Bronchial epithelial cell (primary cell): ENCODE measurements around the gene UBASH3B. TPM values are rescaled to one million over a fixed set of nuclear protein-coding genes. Genes with fewer than 3 reads are reported as not detected.
A peak's percentile ranks its signal among the peaks of the same experiment; 100 is the strongest.

ENCODE experiments used
- DNase-seq: peaks from one replicate; pipeline ENCODE4 v3.0.0-alpha.2; 2010; ENCODE audit warnings: low read depth
- FAIRE-seq: peaks from 2 replicates; lab custom pipeline; 2011; peaks lifted over from hg19 to GRCh38; lab: Jason Lieb, UNC
- H3K27me3 ChIP-seq: 2 replicates; pipeline ENCODE4 v1.5.1; 2011; ENCODE audit warnings: low read length; ENCODE audit not compliant: control insufficient read depth, insufficient read depth
- H3K36me3 ChIP-seq: 2 replicates; pipeline ENCODE4 v1.5.1; 2011; ENCODE audit warnings: low read length; ENCODE audit not compliant: control insufficient read depth, insufficient read depth
- H3K4me3 ChIP-seq: 2 replicates; pipeline ENCODE4 v1.5.1; 2011; ENCODE audit warnings: mild to moderate bottlenecking, low read depth, low read length, control low read depth
- total RNA-seq: library from RNA; depleted of rRNA; stranded (reverse); fragments of >200 nt; gene quantifications from 2 replicates; pipeline ENCODE4 v1.2.1, GENCODE V29; 2014
- TF ChIP-seq, protein P1 (sequence below): IDR thresholded peaks from 2 replicates; pipeline ENCODE4 v1.5.1; 2011; ENCODE audit warnings: mild to moderate bottlenecking, moderate library complexity, low read length, control low read depth, inconsistent platforms; ENCODE audit not compliant: insufficient read depth, severe bottlenecking

Gene UBASH3B
- total RNA-seq, 1 donor from 2014 or later, result 10.0 TPM

DNA sequence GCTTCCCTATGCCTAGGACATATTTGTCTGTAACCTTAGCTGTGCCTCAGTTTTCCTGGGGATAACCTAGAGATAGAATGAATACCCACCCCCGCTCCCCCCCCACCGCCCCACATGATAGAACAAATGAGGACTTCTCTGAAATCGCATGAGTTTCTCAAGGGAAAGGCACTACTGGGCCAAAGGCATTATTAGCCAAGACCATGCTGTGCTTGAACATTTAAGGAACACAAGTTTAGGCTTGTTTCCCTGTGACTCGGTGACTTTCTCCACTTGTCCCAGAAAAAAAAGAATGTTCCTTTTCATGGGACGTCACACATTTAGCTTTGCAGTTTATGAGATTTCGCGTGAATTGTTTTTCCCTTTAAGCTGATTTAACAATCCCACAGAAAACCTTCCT, 131.4 kb downstream of the UBASH3B start:
- FAIRE-seq (no peak), DNase-seq (peak; percentile 57)
- Histone ChIP-seq H3K27me3 (no peaks in the 10 kb centered on the region), H3K4me3 (no peak overlapping the region), H3K36me3 (no peaks in the 10 kb centered on the region)
- TF ChIP-seq, protein P1, sequence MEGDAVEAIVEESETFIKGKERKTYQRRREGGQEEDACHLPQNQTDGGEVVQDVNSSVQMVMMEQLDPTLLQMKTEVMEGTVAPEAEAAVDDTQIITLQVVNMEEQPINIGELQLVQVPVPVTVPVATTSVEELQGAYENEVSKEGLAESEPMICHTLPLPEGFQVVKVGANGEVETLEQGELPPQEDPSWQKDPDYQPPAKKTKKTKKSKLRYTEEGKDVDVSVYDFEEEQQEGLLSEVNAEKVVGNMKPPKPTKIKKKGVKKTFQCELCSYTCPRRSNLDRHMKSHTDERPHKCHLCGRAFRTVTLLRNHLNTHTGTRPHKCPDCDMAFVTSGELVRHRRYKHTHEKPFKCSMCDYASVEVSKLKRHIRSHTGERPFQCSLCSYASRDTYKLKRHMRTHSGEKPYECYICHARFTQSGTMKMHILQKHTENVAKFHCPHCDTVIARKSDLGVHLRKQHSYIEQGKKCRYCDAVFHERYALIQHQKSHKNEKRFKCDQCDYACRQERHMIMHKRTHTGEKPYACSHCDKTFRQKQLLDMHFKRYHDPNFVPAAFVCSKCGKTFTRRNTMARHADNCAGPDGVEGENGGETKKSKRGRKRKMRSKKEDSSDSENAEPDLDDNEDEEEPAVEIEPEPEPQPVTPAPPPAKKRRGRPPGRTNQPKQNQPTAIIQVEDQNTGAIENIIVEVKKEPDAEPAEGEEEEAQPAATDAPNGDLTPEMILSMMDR, result no peak

DNA sequence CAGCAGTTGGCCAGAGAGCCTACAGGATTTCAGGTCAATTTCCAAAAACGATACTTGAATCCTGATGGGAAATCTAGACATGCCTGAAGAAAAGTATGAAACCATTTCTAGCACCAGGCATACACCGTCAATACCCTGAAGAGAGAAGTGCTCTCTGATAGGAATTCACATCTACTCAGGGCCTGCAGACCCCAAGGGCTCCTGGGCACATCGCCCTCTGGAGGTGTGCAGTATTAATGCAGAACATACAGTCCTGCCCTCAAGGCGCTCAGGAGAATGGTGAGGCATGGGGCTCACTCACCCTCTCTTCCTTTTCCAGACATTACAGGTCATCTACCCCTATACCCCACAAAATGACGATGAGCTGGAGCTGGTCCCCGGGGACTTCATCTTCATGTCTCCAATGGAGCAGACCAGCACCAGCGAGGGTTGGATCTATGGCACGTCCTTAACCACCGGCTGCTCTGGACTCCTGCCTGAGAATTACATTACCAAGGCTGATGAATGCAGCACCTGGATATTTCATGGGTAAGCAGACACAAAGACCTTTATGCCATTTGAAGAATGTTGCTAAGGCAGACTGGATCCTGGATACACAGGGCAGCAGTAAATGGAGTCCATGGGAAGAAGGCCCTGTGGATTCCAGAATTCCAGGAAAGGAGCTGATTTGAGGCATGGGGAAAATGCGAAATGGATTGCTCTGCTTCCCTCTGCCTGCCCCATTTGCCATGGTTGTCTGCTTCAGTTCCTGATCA, 133.4 kb downstream of the UBASH3B start:
- no peak overlapping the region for H3K4me3 ChIP-seq
- FAIRE-seq, result no peak
- no peaks in the 10 kb centered on the region for H3K36me3 ChIP-seq
- DNase-seq, result no peak
- no peaks in the 10 kb centered on the region for H3K27me3 ChIP-seq
- TF ChIP-seq, protein P1, result peak; percentile 15

DNA sequence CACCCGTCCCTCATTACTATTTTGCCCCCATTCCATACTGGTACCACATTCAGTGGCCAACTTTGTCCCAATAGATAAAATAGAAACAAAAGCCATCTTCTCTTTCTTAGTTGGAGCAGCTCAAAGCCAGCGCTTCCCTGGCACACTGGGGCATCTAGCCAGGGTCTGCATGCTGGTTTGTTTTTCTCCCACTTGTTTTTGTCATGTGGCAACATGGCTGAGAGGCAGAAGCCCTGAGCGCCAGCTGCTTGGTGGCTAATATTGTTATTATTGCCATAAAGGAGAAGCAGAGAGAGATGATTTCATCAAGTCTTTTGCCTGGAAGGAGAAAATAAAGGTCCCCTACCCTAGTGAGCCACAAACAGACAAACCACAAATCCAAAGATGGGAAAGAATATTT, 134.4 kb downstream of the UBASH3B start:
- FAIRE-seq (no peak), DNase-seq (no peak)
- no peak overlapping the region for H3K4me3 ChIP-seq
- no peaks in the 10 kb centered on the region for H3K27me3 ChIP-seq
- TF ChIP-seq, protein P1, result no peak
- no peaks in the 10 kb centered on the region for H3K36me3 ChIP-seq

DNA sequence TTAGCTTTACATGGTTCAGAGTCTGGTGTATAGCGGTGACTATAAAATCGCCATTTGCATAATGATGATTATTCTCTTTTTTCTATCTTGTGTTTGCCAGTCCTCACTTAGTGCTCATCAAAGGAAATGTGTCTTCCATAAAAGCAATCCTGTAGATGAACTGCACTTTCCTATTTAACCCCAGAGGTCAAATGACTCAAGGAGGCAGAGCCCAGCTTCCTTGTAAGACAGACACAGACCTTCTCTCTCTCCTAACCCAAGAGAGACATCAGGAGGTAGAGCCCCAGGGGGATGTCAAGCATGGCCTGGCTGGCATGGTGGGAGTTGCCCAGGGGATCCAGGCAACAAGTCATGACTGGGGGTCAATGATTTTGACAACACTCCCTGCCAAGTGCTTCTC, 135.9 kb downstream of the UBASH3B start:
- Histone ChIP-seq H3K27me3 (no peaks in the 10 kb centered on the region), H3K4me3 (no peak overlapping the region), H3K36me3 (no peaks in the 10 kb centered on the region)
- FAIRE-seq, result no peak
- TF ChIP-seq, protein P1, result no peak
- peak; percentile 23 for DNase-seq

DNA sequence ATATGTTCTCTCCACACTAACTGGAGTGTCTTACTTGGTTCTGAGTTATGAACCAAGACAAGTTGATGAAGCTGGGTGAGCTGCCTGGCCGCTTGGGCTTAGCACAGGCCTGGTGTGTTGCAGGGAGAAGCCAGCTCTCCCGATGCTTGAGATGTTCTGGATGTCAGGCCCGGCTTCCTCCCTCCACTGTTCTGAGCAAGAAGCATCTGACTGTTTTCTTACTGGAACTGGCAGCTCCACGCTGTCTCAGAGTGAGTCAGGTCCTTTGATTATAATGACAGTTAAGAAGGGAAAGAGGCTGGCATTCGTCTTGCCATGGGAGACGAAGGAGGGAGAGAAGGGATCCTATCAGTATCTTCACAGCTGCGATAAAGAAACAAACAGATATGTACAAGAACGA, 136.3 kb downstream of the UBASH3B start:
- Histone ChIP-seq H3K27me3 (no peaks in the 10 kb centered on the region), H3K36me3 (no peaks in the 10 kb centered on the region), H3K4me3 (no peak overlapping the region)
- TF ChIP-seq, protein P1, result no peak
- DNase-seq (no peak), FAIRE-seq (no peak)

DNA sequence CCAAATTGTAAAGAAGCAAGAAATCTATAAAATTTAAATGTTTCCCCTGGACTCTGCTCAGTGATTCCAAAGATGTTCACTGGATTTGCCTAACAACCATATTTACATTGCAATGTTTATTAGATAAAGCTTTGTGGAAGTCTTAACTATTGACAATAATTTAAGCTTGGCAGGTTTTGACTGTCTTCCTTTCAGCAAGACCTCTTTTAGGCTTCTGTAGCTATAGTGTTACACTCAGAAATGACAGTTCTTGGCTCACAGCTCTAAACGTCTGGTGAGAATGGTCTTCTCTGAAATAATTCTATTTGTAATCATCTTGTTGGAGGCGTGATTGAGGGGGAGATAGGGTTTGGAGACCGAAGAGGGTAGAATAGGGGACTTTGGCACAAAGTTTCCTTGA, 138.0 kb downstream of the UBASH3B start:
- no peaks in the 10 kb centered on the region for H3K27me3 ChIP-seq
- DNase-seq (no peak), FAIRE-seq (no peak)
- H3K4me3 ChIP-seq, result no peak overlapping the region
- no peaks in the 10 kb centered on the region for H3K36me3 ChIP-seq
- TF ChIP-seq, protein P1, result no peak
